Endothelial cell of umbilical vein (primary cell): ENCODE measurements around the gene MARVELD1. TPM values are rescaled to one million over a fixed set of nuclear protein-coding genes. Genes with fewer than 3 reads are reported as not detected.

Source experiments
- BruUV-seq: library from RNA; stranded (reverse); fragments of 400-500 nt; replicated peaks from 2 replicates; lab custom pipeline; 2021; lab: Mats Ljungman, UMichigan
- CTCF ChIA-PET: fragments of 300-600, 350-600 bp; sonication (Branson Sonifier 250); formaldehyde crosslinking; loops from one replicate; lab custom pipeline; 2021; ENCODE audit warnings: antibody characterized with exemption, inconsistent platforms; lab: Charles Lee
- POLR2A ChIA-PET: fragments of 300-600, 350-600 bp; sonication (Branson Sonifier 250); formaldehyde crosslinking; loops from one replicate; lab custom pipeline; 2021; ENCODE audit warnings: antibody characterized with exemption, inconsistent platforms; lab: Charles Lee
- DNase-seq: peaks from one replicate; pipeline ENCODE4 v3.0.0-alpha.2; 2011; ENCODE audit warnings: low read depth, low spot score
- FAIRE-seq: peaks from 2 replicates; lab custom pipeline; 2011; peaks lifted over from hg19 to GRCh38; lab: Jason Lieb, UNC
- H2AFZ ChIP-seq: 2 replicates; pipeline ENCODE4 v1.6.0; 2012; ENCODE audit warnings: low read depth, low read length, control low read depth, inconsistent platforms
- H3K27ac ChIP-seq: 2 replicates; pipeline ENCODE4 v1.5.1; 2011; ENCODE audit warnings: low read depth, mild to moderate bottlenecking, control low read depth, low read length, moderate library complexity; ENCODE audit not compliant: insufficient read depth
- H3K27me3 ChIP-seq, 2 experiments: 2 replicates each; pipeline versions ENCODE4 v1.6.0 to v1.6.1; 2011; ENCODE audit warnings: low read length in 2 of 2, mixed read lengths in 1 of 2; ENCODE audit not compliant: control insufficient read depth in 2 of 2, insufficient read depth in 2 of 2
- H3K36me3 ChIP-seq, 2 experiments: 2 replicates in 1 of 2; 3 replicates in 1 of 2; pipeline ENCODE4 v1.5.1; 2011; ENCODE audit warnings: low read length in 2 of 2, mild to moderate bottlenecking in 1 of 2, moderate library complexity in 1 of 2; ENCODE audit not compliant: control insufficient read depth in 2 of 2, insufficient read depth in 2 of 2; ENCODE audit errors: extremely low read depth in 1 of 2
- H3K4me1 ChIP-seq: 3 replicates; pipeline ENCODE4 v1.5.1; 2011; ENCODE audit warnings: mild to moderate bottlenecking, low read length; ENCODE audit not compliant: control insufficient read depth, insufficient read depth; ENCODE audit errors: extremely low read depth
- H3K4me2 ChIP-seq: 2 replicates; pipeline ENCODE4 v1.6.1; 2011; ENCODE audit warnings: low read length, control low read depth, mixed read lengths; ENCODE audit not compliant: insufficient read depth
- H3K4me3 ChIP-seq, 3 experiments: fragments of 200-600 bp in 1 of 3; sonication (generic), shearing (Covaris generic) in 1 of 3; replicated peaks in 1 of 3; 2 replicates each; pipeline ENCODE4 v1.5.1; 2011 to 2016; ENCODE audit warnings: control low read depth in 3 of 3, low read length in 3 of 3, mild to moderate bottlenecking in 2 of 3, inconsistent platforms in 1 of 3, low read depth in 1 of 3, moderate library complexity in 1 of 3; ENCODE audit not compliant: insufficient read depth in 1 of 3
- H3K79me2 ChIP-seq: 2 replicates; pipeline ENCODE4 v1.6.0; 2012; ENCODE audit warnings: low read length, inconsistent platforms; ENCODE audit not compliant: control insufficient read depth, insufficient read depth
- H3K9ac ChIP-seq: replicated peaks from 2 replicates; pipeline ENCODE3; 2011; ENCODE audit warnings: low read length, control low read depth; ENCODE audit not compliant: insufficient read depth; ENCODE audit errors: extremely low read depth
- H3K9me1 ChIP-seq: replicated peaks from 3 replicates; pipeline ENCODE4 v1.6.0; 2011; ENCODE audit warnings: mild to moderate bottlenecking, low read length; ENCODE audit not compliant: control insufficient read depth, insufficient read depth; ENCODE audit errors: extremely low read depth
- H3K9me3 ChIP-seq: replicated peaks from 2 replicates; pipeline ENCODE4 v1.5.1; 2012; ENCODE audit warnings: low read length, inconsistent platforms; ENCODE audit not compliant: control insufficient read depth, insufficient read depth
- H4K20me1 ChIP-seq: replicated peaks from 2 replicates; pipeline ENCODE3; 2011; ENCODE audit warnings: mild to moderate bottlenecking, low read length; ENCODE audit not compliant: control insufficient read depth, insufficient read depth; ENCODE audit errors: extremely low read depth
- EZH2 ChIP-seq: IDR thresholded peaks from 2 replicates; pipeline ENCODE4 v1.6.1; 2012; ENCODE audit warnings: borderline replicate concordance, low read depth, mild to moderate bottlenecking, moderate library complexity, low read length, inconsistent platforms; ENCODE audit not compliant: severe bottlenecking
- FOS ChIP-seq: IDR thresholded peaks from 2 replicates; pipeline ENCODE4 v1.6.1; 2011; ENCODE audit warnings: mild to moderate bottlenecking, low read length, moderate library complexity, borderline replicate concordance; ENCODE audit not compliant: insufficient read depth
- JUN ChIP-seq: IDR thresholded peaks from 2 replicates; pipeline ENCODE4 v1.6.1; 2011; ENCODE audit warnings: borderline replicate concordance, low read depth; ENCODE audit not compliant: insufficient read length, insufficient read depth
- POLR2A ChIP-seq: IDR thresholded peaks from 2 replicates; pipeline ENCODE4 v1.6.1; 2012; ENCODE audit warnings: low read depth, mild to moderate bottlenecking, control low read depth, low read length
- POLR2AphosphoS5 ChIP-seq: IDR thresholded peaks from 2 replicates; pipeline ENCODE4 v1.6.1; 2012; ENCODE audit warnings: low read depth, mild to moderate bottlenecking, control low read depth, low read length, moderate library complexity; ENCODE audit not compliant: insufficient read depth
- dilution Hi-C: fragments of 300-500 bp; cut with MboI; formaldehyde crosslinking; loops from one replicate; pipeline ENCODE4 v1.15.0; 2019; ENCODE audit warnings: low sequenced_read_pairs; ENCODE audit not compliant: extremely low pct_ligation_motif_present
- intact Hi-C: fragments of 100-400 bp; cut with micrococcal nuclease; formaldehyde crosslinking; loops from one replicate; pipeline ENCODE4 v1.10.0; 2022
- polyA plus RNA-seq, 4 experiments: library from polyadenylated mRNA; depleted of rRNA in 3 of 4; stranded (reverse) in 3 of 4; unstranded in 1 of 4; fragments of >200 nt; gene quantifications; 2 replicates each; pipeline versions ENCODE4 v1.2.1 to v1.2.3, GENCODE V29; 2011 to 2012; ENCODE audit warnings: missing spikeins in 1 of 4
- total RNA-seq: library from RNA; stranded (reverse); gene quantifications from 2 replicates; pipeline ENCODE4 v1.2.3, GENCODE V29; 2021
- TF ChIP-seq, protein P1 (sequence below), 2 donors: IDR thresholded peaks; 1 replicate in 1 of 2; 2 replicates in 1 of 2; pipeline ENCODE4 v1.5.1; 2011; ENCODE audit warnings: low read length in 2 of 2, mild to moderate bottlenecking in 2 of 2, moderate library complexity in 2 of 2, control low read depth in 1 of 2, inconsistent platforms in 1 of 2, low read depth in 1 of 2; ENCODE audit not compliant: insufficient read depth in 1 of 2; ENCODE audit errors: extremely low read depth in 1 of 2
- TF ChIP-seq, protein P2 (sequence below): IDR thresholded peaks from 2 replicates; pipeline ENCODE4 v1.6.1; 2011; ENCODE audit not compliant: insufficient read depth, insufficient read length

The MARVELD1 gene
- total and polyA plus RNA-seq, 2 donors (not counting 3 experiments of a cell fraction or from before 2014, with no cell fraction given): 67.3 to 78.3 TPM

DNA sequence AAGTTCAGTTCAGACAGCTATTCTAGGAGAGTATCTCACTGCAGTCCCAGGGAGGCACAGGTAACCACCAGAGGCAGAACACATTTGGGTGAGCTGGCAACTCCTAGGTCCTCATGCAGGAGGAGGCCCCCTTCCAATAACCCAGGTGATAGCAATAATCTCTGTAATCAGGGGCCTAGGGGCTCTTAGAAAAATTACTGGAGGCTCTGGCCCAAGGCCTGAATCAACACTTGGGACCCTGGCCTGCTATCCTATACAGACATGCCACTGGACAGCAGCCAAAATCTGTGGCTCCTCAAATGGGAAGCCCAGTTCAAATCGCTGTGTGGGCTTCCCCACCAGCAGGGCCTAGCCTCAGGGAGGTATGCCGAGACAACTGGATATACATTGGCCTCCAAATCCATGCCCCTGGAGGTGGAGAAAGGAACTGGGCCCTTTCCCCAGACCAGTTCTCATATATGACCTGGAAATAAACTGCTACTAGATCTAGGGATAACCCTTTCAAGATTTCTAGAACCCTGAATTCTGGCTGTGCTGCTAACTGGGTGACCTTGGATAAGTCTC, 28.1 kb upstream of the MARVELD1 start:
- H3K9ac ChIP-seq: no peak overlapping the region
- no peak overlapping the region for H3K4me3 ChIP-seq
- no peaks in the 10 kb centered on the region for H4K20me1 ChIP-seq
- H2AFZ ChIP-seq: no peak overlapping the region
- BruUV-seq: no TSS peak
- dilution Hi-C loops: no loop called here
- no peaks in the 10 kb centered on the region for H3K36me3 ChIP-seq
- peaks cover 16% of the 10 kb centered on the region for H3K4me1 ChIP-seq
- ChIA-PET POLR2A (interaction anchor here (1.0 kb wide), 1 partner anchor 23 kb away, joined by 3 read pairs; no protein-coding TSS in a partner anchor), CTCF (interaction anchor here (1.1 to 3.6 kb wide), 6 partner anchors 9 to 38 kb away, joined by 3 to 39 read pairs (median 14); no protein-coding TSS in a partner anchor)
- no peaks in the 10 kb centered on the region for H3K79me2 ChIP-seq
- H3K4me2 ChIP-seq: no peak overlapping the region
- no peaks in the 10 kb centered on the region for H3K9me1 ChIP-seq
- DNase-seq (peak; percentile 32), FAIRE-seq (no peak)
- intact Hi-C loops: no loop called here
- H3K27ac ChIP-seq: no peak overlapping the region
- H3K27me3 ChIP-seq: no peaks in the 10 kb centered on the region
- TF ChIP-seq, protein P1, sequence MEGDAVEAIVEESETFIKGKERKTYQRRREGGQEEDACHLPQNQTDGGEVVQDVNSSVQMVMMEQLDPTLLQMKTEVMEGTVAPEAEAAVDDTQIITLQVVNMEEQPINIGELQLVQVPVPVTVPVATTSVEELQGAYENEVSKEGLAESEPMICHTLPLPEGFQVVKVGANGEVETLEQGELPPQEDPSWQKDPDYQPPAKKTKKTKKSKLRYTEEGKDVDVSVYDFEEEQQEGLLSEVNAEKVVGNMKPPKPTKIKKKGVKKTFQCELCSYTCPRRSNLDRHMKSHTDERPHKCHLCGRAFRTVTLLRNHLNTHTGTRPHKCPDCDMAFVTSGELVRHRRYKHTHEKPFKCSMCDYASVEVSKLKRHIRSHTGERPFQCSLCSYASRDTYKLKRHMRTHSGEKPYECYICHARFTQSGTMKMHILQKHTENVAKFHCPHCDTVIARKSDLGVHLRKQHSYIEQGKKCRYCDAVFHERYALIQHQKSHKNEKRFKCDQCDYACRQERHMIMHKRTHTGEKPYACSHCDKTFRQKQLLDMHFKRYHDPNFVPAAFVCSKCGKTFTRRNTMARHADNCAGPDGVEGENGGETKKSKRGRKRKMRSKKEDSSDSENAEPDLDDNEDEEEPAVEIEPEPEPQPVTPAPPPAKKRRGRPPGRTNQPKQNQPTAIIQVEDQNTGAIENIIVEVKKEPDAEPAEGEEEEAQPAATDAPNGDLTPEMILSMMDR (IDR thresholded peaks at IDR 0.05; ENCODE audit: extremely low read depth in 1 of 2, insufficient read depth in 1 of 2, low read depth in 1 of 2, low read length in 2 of 2): peak in 1 of 2 donors; percentile 37
- no peak for TF ChIP-seq POLR2A
- no peaks in the 10 kb centered on the region for H3K9me3 ChIP-seq

DNA sequence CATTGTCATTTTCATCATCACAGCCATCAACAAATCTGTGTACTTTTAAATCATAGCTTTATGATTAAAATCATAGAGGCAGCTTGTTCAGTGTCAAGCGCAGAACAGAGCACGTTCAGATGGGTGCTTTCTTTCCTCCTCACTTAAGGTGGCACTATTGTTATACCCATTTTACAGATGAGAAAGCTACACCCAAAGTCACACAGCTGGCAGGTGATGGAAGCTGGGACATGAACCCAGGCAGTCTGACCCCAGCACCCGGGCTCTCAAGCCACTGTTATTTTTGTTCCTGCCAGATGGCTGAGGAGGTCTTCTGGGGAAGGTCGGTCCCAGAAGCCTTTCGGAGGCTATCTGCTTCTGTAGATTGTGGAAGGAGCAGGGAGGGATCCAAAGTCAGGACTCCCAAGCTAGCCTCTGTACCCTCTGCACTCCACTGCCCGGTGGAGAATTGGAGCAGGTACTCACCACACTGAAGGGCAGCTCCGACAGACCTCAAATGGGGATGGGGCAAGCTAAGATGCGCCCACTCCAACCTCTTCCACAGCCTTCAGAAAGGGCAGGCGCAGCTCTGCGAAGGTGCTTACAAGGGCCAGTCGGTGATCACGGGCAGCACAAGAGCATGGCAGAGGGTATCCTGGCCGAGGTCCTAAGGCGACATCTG, 27.1 kb upstream of the MARVELD1 start:
- Histone ChIP-seq H3K4me2 (peak overlapping the region; percentile 70), H3K79me2 (no peaks in the 10 kb centered on the region), H3K36me3 (no peaks in the 10 kb centered on the region), H3K9me3 (no peaks in the 10 kb centered on the region), H3K27me3 (no peaks in the 10 kb centered on the region), H4K20me1 (no peaks in the 10 kb centered on the region), H2AFZ (peak overlapping the region; percentile 92), H3K9me1 (no peaks in the 10 kb centered on the region), H3K9ac (peak overlapping the region; percentile 46), H3K4me1 (peaks cover 16% of the 10 kb centered on the region), H3K4me3 (peak overlapping the region; percentile 41 to 62 (median 60)), H3K27ac (peak overlapping the region; percentile 35)
- no peak for FAIRE-seq
- intact Hi-C loops (loop anchor here (2.0 kb wide), 1 partner anchor 50 kb away; the partner anchor contains the start of gene ZFYVE27), dilution Hi-C loops (no loop called here)
- CTCF ChIA-PET: interaction anchor here (0.9 to 5.8 kb wide), 11 partner anchors 8 to 50 kb away, joined by 3 to 49 read pairs (median 10); partner anchors contain the start of genes MARVELD1 and ZFYVE27
- DNase-seq: no peak
- BruUV-seq: TSS peak; percentile 23
- TF ChIP-seq JUN (no peak), FOS (no peak), POLR2AphosphoS5 (no peak), POLR2A (no peak), EZH2 (no peak)
- TF ChIP-seq, protein P1 (IDR thresholded peaks at IDR 0.05; ENCODE audit: extremely low read depth in 1 of 2, insufficient read depth in 1 of 2, low read depth in 1 of 2, low read length in 2 of 2): no peak
- TF ChIP-seq, protein P2, sequence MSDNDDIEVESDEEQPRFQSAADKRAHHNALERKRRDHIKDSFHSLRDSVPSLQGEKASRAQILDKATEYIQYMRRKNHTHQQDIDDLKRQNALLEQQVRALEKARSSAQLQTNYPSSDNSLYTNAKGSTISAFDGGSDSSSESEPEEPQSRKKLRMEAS: no peak
- POLR2A ChIA-PET: interaction anchor here (1.0 to 1.7 kb wide), 5 partner anchors 9 to 28 kb away, joined by 3 to 6 read pairs (median 4); no protein-coding TSS in a partner anchor
